ENCODE data around the gene MFSD8. TPM values are rescaled to one million over a fixed set of nuclear protein-coding genes. Genes with fewer than 3 reads are reported as not detected.

MFSD8 gene
- total RNA-seq, 1 experiment from 2014 or later, result 24.0 TPM

DNA sequence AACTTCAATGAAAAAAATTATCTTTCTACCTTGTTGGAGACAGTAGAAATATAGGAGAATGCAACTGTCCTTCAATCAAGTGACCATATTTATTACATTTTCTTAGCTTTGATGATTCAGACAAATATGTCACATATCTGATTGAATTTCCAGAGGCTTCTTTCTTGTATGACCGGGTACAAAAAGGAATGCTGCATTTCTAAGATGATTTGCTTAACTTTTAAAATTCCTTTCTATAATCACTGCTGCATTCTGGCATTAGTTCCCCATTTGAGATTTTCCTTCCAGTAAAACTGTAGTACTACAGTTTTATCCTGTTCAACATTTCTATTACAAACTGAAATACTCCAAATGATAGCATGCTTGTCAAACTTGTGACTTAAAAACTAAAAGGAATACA lies 5.2 kb downstream of the MFSD8 start:
- Histone ChIP-seq H2BK5ac (ENCODE audit: insufficient read length, low read length) (no peak overlapping the region), H3K27me3 (ENCODE audit: insufficient read depth, low read length) (no peaks in the 10 kb centered on the region), H4K5ac (ENCODE audit: insufficient read length, low read depth, low read length) (no peak overlapping the region), H4K8ac (replicated peaks; ENCODE audit: insufficient read length, low read depth, low read length) (no peak overlapping the region), H3T11ph (ENCODE audit: low read length) (no peak overlapping the region), H2BK120ac (ENCODE audit: low read depth, low read length, poor library complexity, severe bottlenecking) (no peak overlapping the region), H2BK20ac (ENCODE audit: low read depth, low read length, poor library complexity, severe bottlenecking) (no peak overlapping the region), H3K9me3 (ENCODE audit: control insufficient read depth, low read depth, low read length) (no peaks in the 10 kb centered on the region), H3K56ac (ENCODE audit: insufficient read length, low read depth, low read length) (no peak overlapping the region), H3K79me1 (ENCODE audit: insufficient read depth, low read depth, low read length, poor library complexity, severe bottlenecking) (peaks cover 2% of the 10 kb centered on the region), H3K23ac (ENCODE audit: insufficient read length, low read depth, low read length) (no peak overlapping the region), H2BK12ac (ENCODE audit: insufficient read length, low read depth, low read length) (no peak overlapping the region), H4K91ac (ENCODE audit: insufficient read length, low read depth, low read length) (no peak overlapping the region), H4K20me1 (ENCODE audit: control insufficient read depth, insufficient read depth, insufficient read length) (no peaks in the 10 kb centered on the region), H3K18ac (ENCODE audit: insufficient read length, low read depth, low read length) (no peak overlapping the region), H2AK5ac (ENCODE audit: insufficient read length, low read length) (no peak overlapping the region), H3K27ac (ENCODE audit: insufficient read length, low read depth, low read length) (no peak overlapping the region), H2BK15ac (ENCODE audit: low read depth, low read length) (no peak overlapping the region), H3K4ac (ENCODE audit: low read depth, low read length) (no peak overlapping the region), H3K23me2 (ENCODE audit: insufficient read length, low read depth, low read length, poor library complexity, severe bottlenecking) (no peaks in the 10 kb centered on the region), H3K79me2 (ENCODE audit: insufficient read depth, low read length) (no peaks in the 10 kb centered on the region), H3K9ac (ENCODE audit: extremely low read depth, insufficient read length, low read length) (no peak overlapping the region), H3K14ac (ENCODE audit: insufficient read depth, low read length) (no peak overlapping the region), H2AFZ (ENCODE audit: low read length) (no peak overlapping the region), H3K4me2 (ENCODE audit: insufficient read depth, insufficient read length, low read length) (no peak overlapping the region), H3K4me1 (ENCODE audit: insufficient read depth, low read length) (no peaks in the 10 kb centered on the region)
- Mint-ChIP-seq H3K36me3 (ENCODE audit: insufficient read depth in 1 of 3, low read depth in 3 of 3) (peaks cover 13 to 26% (median 19%) of the 10 kb centered on the region in 3 experiments), H3K4me3 (no peak overlapping the region), H3K27me3 (ENCODE audit: low read depth) (no peaks in the 10 kb centered on the region), H3K4me1 (peaks cover 6 to 10% of the 10 kb centered on the region in 2 experiments), H3K9me3 (no peaks in the 10 kb centered on the region), H3K27ac (no peak overlapping the region)
- TF ChIP-seq, protein P1, sequence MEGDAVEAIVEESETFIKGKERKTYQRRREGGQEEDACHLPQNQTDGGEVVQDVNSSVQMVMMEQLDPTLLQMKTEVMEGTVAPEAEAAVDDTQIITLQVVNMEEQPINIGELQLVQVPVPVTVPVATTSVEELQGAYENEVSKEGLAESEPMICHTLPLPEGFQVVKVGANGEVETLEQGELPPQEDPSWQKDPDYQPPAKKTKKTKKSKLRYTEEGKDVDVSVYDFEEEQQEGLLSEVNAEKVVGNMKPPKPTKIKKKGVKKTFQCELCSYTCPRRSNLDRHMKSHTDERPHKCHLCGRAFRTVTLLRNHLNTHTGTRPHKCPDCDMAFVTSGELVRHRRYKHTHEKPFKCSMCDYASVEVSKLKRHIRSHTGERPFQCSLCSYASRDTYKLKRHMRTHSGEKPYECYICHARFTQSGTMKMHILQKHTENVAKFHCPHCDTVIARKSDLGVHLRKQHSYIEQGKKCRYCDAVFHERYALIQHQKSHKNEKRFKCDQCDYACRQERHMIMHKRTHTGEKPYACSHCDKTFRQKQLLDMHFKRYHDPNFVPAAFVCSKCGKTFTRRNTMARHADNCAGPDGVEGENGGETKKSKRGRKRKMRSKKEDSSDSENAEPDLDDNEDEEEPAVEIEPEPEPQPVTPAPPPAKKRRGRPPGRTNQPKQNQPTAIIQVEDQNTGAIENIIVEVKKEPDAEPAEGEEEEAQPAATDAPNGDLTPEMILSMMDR (conservative IDR thresholded peaks at IDR 0.05), result no peak
- DNase-seq, result no peak
- WGBS (ENCODE audit: extremely low coverage, insufficient read length, low lambda C conversion rate), result no CpG with 5 or more reads among the region's 1 CpG

Data from H9 (cell line).